Measurements from ENCODE around the gene VPS35L. TPM values are rescaled to one million over a fixed set of nuclear protein-coding genes. Genes with fewer than 3 reads are reported as not detected.

Gene VPS35L
- total and polyA plus RNA-seq, 2 of the 13 experiments (the other 11 are each of a cell fraction or from before 2014, with no cell fraction given) = 1.4 to 1.6 TPM

DNA sequence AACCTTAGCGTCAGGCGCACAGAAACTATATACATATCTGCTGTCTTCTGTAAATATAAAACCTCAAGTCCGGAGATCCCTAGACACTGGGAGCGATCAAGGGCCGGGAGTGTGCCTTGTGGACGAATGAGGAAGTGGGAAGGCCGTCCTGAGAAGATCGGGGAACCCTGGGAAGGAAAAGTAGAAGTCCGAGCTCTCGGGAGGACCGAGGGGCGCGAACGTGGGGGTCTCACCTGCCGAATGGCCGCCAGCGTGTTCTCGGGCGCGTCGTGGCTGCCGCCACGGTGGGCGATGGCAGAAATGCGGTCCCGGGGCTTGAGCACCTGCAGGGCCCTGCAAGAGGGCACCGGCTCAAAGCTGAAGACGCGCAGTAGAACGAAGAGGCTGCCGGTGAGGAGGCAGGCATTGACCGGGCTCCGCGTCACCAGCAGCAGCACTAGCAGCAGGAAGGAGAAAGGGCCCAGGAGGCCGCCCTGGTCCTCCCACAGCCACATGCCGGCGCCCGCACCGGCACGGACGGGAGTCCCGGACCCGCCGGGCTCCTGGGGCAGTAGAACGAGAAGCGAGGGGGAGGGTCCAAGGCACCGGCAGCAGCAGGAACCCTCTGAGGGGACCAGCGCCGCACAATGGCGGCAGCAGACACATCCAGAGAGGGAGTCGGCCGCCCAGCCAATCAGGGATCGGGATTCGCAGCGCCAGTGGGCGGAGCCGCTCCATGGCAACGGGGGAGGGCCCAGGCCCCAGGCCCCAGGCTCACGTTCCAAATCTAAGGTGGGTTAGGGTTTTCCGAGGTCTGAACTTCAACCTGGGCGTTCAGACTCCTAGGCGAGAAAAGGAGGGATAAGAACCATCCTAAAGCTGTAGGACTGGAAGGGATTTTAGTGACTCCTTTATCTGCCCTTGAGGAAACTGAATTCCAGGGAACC, 33.8 kb upstream of the VPS35L start, which contains the start of gene GDE1 (continued):
- TF ChIP-seq ZFP90 (CRISPR knock-in tag; IDR thresholded peaks at IDR 0.05; ENCODE audit: borderline replicate concordance) = no peak; the same call in 1 of the 2 replicates
- peak; percentile 95 for TF ChIP-seq ZSCAN31 (CRISPR knock-in tag; IDR thresholded peaks at IDR 0.05; ENCODE audit: low read depth)
- TF ChIP-seq CAMTA2 (CRISPR knock-in tag; IDR thresholded peaks at IDR 0.05; ENCODE audit: borderline replicate concordance) = no peak; the same call in 1 of the 2 replicates
- no peak for TF ChIP-seq TP53 (CRISPR knock-in tag; conservative IDR thresholded peaks at IDR 0.05)
- TF ChIP-seq NFAT5 (CRISPR knock-in tag; IDR thresholded peaks at IDR 0.05) = peak; percentile 88
- TF ChIP-seq, protein P1, sequence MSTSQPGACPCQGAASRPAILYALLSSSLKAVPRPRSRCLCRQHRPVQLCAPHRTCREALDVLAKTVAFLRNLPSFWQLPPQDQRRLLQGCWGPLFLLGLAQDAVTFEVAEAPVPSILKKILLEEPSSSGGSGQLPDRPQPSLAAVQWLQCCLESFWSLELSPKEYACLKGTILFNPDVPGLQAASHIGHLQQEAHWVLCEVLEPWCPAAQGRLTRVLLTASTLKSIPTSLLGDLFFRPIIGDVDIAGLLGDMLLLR (CRISPR knock-in tag; IDR thresholded peaks at IDR 0.05) = 0 out of 2 replicates have a peak, but pooled peaks have one; percentile 33
- no peak for TF ChIP-seq NPAS2 (CRISPR knock-in tag; IDR thresholded peaks at IDR 0.05; ENCODE audit: borderline replicate concordance)
- TF ChIP-seq KMT2A (CRISPR knock-in tag; IDR thresholded peaks at IDR 0.05) = peak; percentile 97
- TF ChIP-seq ZUFSP (CRISPR knock-in tag; IDR thresholded peaks at IDR 0.05; ENCODE audit: borderline replicate concordance) = no peak
- no peak for TF ChIP-seq RAD51 (IDR thresholded peaks at IDR 0.05; ENCODE audit: borderline replicate concordance)
- peak; percentile 94; the same call in 1 of the 2 replicates for TF ChIP-seq ZNF430 (CRISPR knock-in tag; IDR thresholded peaks at IDR 0.05)
- peak; percentile 63; the same call in 1 of the 2 replicates for TF ChIP-seq ZFP36L2 (CRISPR knock-in tag; IDR thresholded peaks at IDR 0.05)
- no peak for TF ChIP-seq PLRG1 (conservative IDR thresholded peaks at IDR 0.05)
- TF ChIP-seq, protein P2, sequence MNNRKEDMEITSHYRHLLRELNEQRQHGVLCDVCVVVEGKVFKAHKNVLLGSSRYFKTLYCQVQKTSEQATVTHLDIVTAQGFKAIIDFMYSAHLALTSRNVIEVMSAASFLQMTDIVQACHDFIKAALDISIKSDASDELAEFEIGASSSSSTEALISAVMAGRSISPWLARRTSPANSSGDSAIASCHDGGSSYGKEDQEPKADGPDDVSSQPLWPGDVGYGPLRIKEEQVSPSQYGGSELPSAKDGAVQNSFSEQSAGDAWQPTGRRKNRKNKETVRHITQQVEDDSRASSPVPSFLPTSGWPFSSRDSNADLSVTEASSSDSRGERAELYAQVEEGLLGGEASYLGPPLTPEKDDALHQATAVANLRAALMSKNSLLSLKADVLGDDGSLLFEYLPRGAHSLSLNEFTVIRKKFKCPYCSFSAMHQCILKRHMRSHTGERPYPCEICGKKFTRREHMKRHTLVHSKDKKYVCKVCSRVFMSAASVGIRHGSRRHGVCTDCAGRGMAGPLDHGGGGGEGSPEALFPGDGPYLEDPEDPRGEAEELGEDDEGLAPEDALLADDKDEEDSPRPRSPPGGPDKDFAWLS (CRISPR knock-in tag; IDR thresholded peaks at IDR 0.05; ENCODE audit: borderline replicate concordance) = 0 out of 2 replicates have a peak, but pooled peaks have one; percentile 20

All from HepG2 (cell line).